Type B pancreatic cell (in vitro differentiated cells): ENCODE measurements around the gene POLR1C. TPM values are rescaled to one million over a fixed set of nuclear protein-coding genes. Genes with fewer than 3 reads are reported as not detected.
A peak's percentile ranks its signal among the peaks of the same experiment; 100 is the strongest.

ENCODE experiments used
- DNase-seq: peaks from one replicate; pipeline ENCODE4 v3.0.0; 2021; ENCODE audit warnings: mixed read lengths; ENCODE audit not compliant: unreplicated experiment; ENCODE audit errors: extremely low spot score
- H3K27ac Mint-ChIP-seq: 2 replicates; pipeline ENCODE4 v1.8.0; 2021; ENCODE audit warnings: mild to moderate bottlenecking, mixed read lengths
- H3K27me3 Mint-ChIP-seq: 2 replicates; pipeline ENCODE4 v1.8.0; 2021; ENCODE audit warnings: mixed read lengths
- H3K36me3 Mint-ChIP-seq: 2 replicates; pipeline ENCODE4 v1.8.0; 2021; ENCODE audit warnings: mixed read lengths
- H3K4me1 Mint-ChIP-seq: one replicate; pipeline ENCODE4 v1.8.0; 2021; ENCODE audit warnings: mixed read lengths; ENCODE audit not compliant: unreplicated experiment
- H3K4me3 Mint-ChIP-seq: 2 replicates; pipeline ENCODE4 v1.8.0; 2021; ENCODE audit warnings: mild to moderate bottlenecking, mixed read lengths
- H3K9me3 Mint-ChIP-seq: 2 replicates; pipeline ENCODE4 v1.8.0; 2021; ENCODE audit warnings: mixed read lengths
- CTCF ChIP-seq: fragments of 200-600 bp; sonication (generic); conservative IDR thresholded peaks from 2 replicates; pipeline ENCODE4 v1.5.0; 2021; ENCODE audit warnings: antibody characterized with exemption, mild to moderate bottlenecking
- total RNA-seq: library from RNA; stranded (reverse); gene quantifications from 2 replicates; pipeline ENCODE4 v1.2.1, GENCODE V29; 2021; ENCODE audit warnings: low replicate concordance

The POLR1C gene
- total RNA-seq, 1 donor from 2014 or later = 60.8 TPM

GRCh38 chr6:43508481-43509141 is 8.3 kb upstream of the POLR1C start:
- Mint-ChIP-seq H3K27ac (peak overlapping the region; percentile 60), H3K4me3 (peak overlapping the region; percentile 88), H3K27me3 (peaks cover 19% of the 10 kb centered on the region), H3K9me3 (no peaks in the 10 kb centered on the region), H3K4me1 (peaks cover 9% of the 10 kb centered on the region), H3K36me3 (peaks cover 10% of the 10 kb centered on the region)
- no peak for TF ChIP-seq CTCF
- no peak for DNase-seq

DNA sequence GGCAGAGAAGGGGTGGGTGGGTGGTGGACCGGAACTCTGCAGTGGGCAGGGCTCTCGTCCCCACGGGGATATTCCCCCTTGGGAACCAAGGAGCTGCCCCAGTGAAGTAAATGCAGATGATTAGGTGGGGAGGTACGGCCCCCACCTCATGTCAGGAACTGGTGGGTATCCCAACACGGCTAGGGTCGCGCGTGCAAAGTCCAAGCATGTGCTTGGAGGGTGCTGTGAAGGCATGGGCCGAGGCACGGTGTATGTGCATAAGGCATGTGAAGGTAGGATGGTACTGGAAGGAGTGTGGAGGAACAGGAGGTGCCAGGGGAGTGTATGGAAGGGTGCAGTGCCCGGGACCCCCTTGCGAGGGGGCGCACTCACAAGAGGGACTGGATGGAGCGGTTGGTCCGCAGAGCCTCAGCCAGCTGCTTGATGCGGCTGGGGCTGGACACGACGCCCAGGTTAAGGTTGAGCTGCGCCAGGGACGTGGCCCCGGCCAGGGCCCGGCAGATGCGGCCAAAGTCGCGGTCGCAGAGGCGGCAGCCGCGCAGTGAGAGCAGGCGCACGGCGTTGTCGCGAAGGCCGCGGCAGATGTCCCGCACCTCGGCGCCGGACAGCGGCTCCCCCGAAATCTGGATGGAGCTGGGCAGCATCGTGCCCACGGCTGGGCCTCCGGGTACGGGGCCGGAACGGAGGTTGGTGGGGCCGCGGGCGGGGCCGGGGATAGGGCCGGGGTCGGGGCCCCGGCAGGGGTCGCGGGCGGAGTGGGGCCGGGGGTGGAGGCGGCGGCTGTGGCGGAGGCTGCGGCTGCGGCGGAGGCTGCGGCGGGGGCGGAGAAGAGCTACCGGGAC is 7.5 kb upstream of the POLR1C start:
- peaks cover 19% of the 10 kb centered on the region for H3K27me3 Mint-ChIP-seq
- H3K9me3 Mint-ChIP-seq = no peaks in the 10 kb centered on the region
- TF ChIP-seq CTCF = no peak
- H3K4me1 Mint-ChIP-seq = peaks cover 9% of the 10 kb centered on the region
- H3K27ac Mint-ChIP-seq = peak overlapping the region; percentile 60
- peaks cover 12% of the 10 kb centered on the region for H3K36me3 Mint-ChIP-seq
- H3K4me3 Mint-ChIP-seq = peak overlapping the region; percentile 88
- DNase-seq = no peak

- peak; percentile 91 for DNase-seq
- Mint-ChIP-seq H3K27ac (peak within 1 kb of the TSS; percentile 60), H3K9me3 (no peaks in the 10 kb centered on the region), H3K27me3 (peaks cover 19% of the 10 kb centered on the region), H3K4me1 (peaks cover 9% of the 10 kb centered on the region), H3K36me3 (peaks cover 18% of the 10 kb centered on the region), H3K4me3 (peak within 1 kb of the TSS; percentile 88)
- no peak for TF ChIP-seq CTCF
Measured at GRCh38 chr6:43509984-43510826, 6.7 kb upstream of the POLR1C start, which contains the start of gene LRRC73. TSS of gene LRRC73 (minus strand) at chr6:43510346. CDS start at chr6:43509785, 561 bp downstream.

DNA sequence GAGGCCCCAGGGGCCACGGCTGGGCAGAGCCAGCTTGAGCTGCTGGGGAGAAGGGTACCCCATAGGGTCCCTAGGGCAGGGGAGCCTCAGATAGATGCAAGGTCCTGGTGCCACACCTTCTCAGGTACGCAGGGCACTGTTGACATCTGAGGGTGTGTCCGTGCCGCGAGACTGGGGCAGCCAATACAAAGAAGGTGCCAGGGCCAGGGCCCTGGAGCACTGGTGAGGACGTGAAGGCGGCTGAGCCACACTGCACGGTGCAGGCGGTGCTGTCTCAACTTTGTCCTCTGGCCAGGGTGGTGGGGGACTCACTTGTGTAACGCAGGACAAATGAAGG is 6.1 kb upstream of the POLR1C start:
- peaks cover 21% of the 10 kb centered on the region for H3K36me3 Mint-ChIP-seq
- peak overlapping the region; percentile 85 for H3K4me3 Mint-ChIP-seq
- no peak for TF ChIP-seq CTCF
- no peak for DNase-seq
- H3K27ac Mint-ChIP-seq = no peak overlapping the region
- no peaks in the 10 kb centered on the region for H3K9me3 Mint-ChIP-seq
- H3K27me3 Mint-ChIP-seq = peaks cover 19% of the 10 kb centered on the region
- peaks cover 11% of the 10 kb centered on the region for H3K4me1 Mint-ChIP-seq

GRCh38 chr6:43511824-43512415 is 5.0 kb upstream of the POLR1C start:
- no peak for DNase-seq
- Mint-ChIP-seq H3K4me1 (peaks cover 16% of the 10 kb centered on the region), H3K27ac (peak overlapping the region; percentile 43), H3K4me3 (peak overlapping the region; percentile 37), H3K27me3 (peaks cover 19% of the 10 kb centered on the region), H3K9me3 (no peaks in the 10 kb centered on the region), H3K36me3 (peaks cover 27% of the 10 kb centered on the region)
- TF ChIP-seq CTCF = no peak
